ENCODE results near the gene HSD11B1L. TPM values are rescaled to one million over a fixed set of nuclear protein-coding genes. Genes with fewer than 3 reads are reported as not detected.

HSD11B1L gene
- total RNA-seq, 1 donor from 2014 or later: 11.8 TPM

GRCh38 chr19:5696196-5697021 lies 15.6 kb downstream of the HSD11B1L start:
- no peak for DNase-seq (ENCODE audit: low spot score)

GRCh38 chr19:5697022-5697889 lies 16.4 kb downstream of the HSD11B1L start:
- H3K27ac Mint-ChIP-seq (ENCODE audit: unreplicated experiment): no peak overlapping the region
- H3K36me3 Mint-ChIP-seq (ENCODE audit: low read depth, unreplicated experiment): peaks cover 16% of the 10 kb centered on the region
- H3K4me1 Mint-ChIP-seq (ENCODE audit: unreplicated experiment): no peaks in the 10 kb centered on the region
- no peaks in the 10 kb centered on the region for H3K9me3 Mint-ChIP-seq (ENCODE audit: unreplicated experiment)
- H3K27me3 Mint-ChIP-seq (ENCODE audit: unreplicated experiment): peaks cover 6% of the 10 kb centered on the region
- DNase-seq (ENCODE audit: low spot score): no peak
- no peak overlapping the region for H3K4me3 Mint-ChIP-seq (ENCODE audit: unreplicated experiment)
- no peak for TF ChIP-seq CTCF (IDR thresholded peaks at IDR 0.05; ENCODE audit: unreplicated experiment)

More at GRCh38 chr19:5696196-5697021, 15.6 kb downstream of the HSD11B1L start:
- no peaks in the 10 kb centered on the region for H3K9me3 Mint-ChIP-seq (ENCODE audit: unreplicated experiment)
- H3K27me3 Mint-ChIP-seq (ENCODE audit: unreplicated experiment): peaks cover 6% of the 10 kb centered on the region
- TF ChIP-seq CTCF (IDR thresholded peaks at IDR 0.05; ENCODE audit: unreplicated experiment): no peak
- H3K4me3 Mint-ChIP-seq (ENCODE audit: unreplicated experiment): no peak overlapping the region
- H3K27ac Mint-ChIP-seq (ENCODE audit: unreplicated experiment): no peak overlapping the region
- H3K4me1 Mint-ChIP-seq (ENCODE audit: unreplicated experiment): no peaks in the 10 kb centered on the region
- peaks cover 18% of the 10 kb centered on the region for H3K36me3 Mint-ChIP-seq (ENCODE audit: low read depth, unreplicated experiment)

GRCh38 chr19:5697890-5698634 lies 17.2 kb downstream of the HSD11B1L start:
- Mint-ChIP-seq H3K36me3 (ENCODE audit: low read depth, unreplicated experiment) (peaks cover 16% of the 10 kb centered on the region), H3K4me1 (ENCODE audit: unreplicated experiment) (no peaks in the 10 kb centered on the region), H3K4me3 (ENCODE audit: unreplicated experiment) (no peak overlapping the region), H3K27ac (ENCODE audit: unreplicated experiment) (no peak overlapping the region), H3K27me3 (ENCODE audit: unreplicated experiment) (peaks cover 7% of the 10 kb centered on the region), H3K9me3 (ENCODE audit: unreplicated experiment) (no peaks in the 10 kb centered on the region)
- no peak for DNase-seq (ENCODE audit: low spot score)
- TF ChIP-seq CTCF (IDR thresholded peaks at IDR 0.05; ENCODE audit: unreplicated experiment): no peak

- TF ChIP-seq CTCF (IDR thresholded peaks at IDR 0.05; ENCODE audit: unreplicated experiment): no peak
- H3K27me3 Mint-ChIP-seq (ENCODE audit: unreplicated experiment): peaks cover 6% of the 10 kb centered on the region
- DNase-seq (ENCODE audit: low spot score): no peak
- H3K4me1 Mint-ChIP-seq (ENCODE audit: unreplicated experiment): no peaks in the 10 kb centered on the region
- no peak overlapping the region for H3K27ac Mint-ChIP-seq (ENCODE audit: unreplicated experiment)
- H3K4me3 Mint-ChIP-seq (ENCODE audit: unreplicated experiment): no peak overlapping the region
- H3K36me3 Mint-ChIP-seq (ENCODE audit: low read depth, unreplicated experiment): peaks cover 21% of the 10 kb centered on the region
- H3K9me3 Mint-ChIP-seq (ENCODE audit: unreplicated experiment): no peaks in the 10 kb centered on the region
Measured at GRCh38 chr19:5698635-5699422, 18.0 kb downstream of the HSD11B1L start.
